ENCODE results near the gene SCNN1A.

SCNN1A gene

GRCh38 chr12:6367969-6368892 is 7.1 kb downstream of the SCNN1A start:
- Mint-ChIP-seq H3K36me3 (no peaks in the 10 kb centered on the region), H3K27ac (peak overlapping the region; percentile 31), H3K27me3 (peaks cover 31 to 33% of the 10 kb centered on the region in 2 donors), H3K9me3 (no peaks in the 10 kb centered on the region), H3K4me1 (peaks cover 7 to 21% of the 10 kb centered on the region in 2 donors), H3K4me3 (no peak overlapping the region)
- peak; percentile 46 to 64 for ATAC-seq (replicated peaks)
- no peak for DNase-seq

- Mint-ChIP-seq H3K36me3 (no peaks in the 10 kb centered on the region), H3K27ac (peak overlapping the region; percentile 1), H3K9me3 (no peaks in the 10 kb centered on the region), H3K4me3 (no peak overlapping the region), H3K27me3 (peaks cover 27 to 30% of the 10 kb centered on the region in 2 donors), H3K4me1 (peaks cover 7 to 21% of the 10 kb centered on the region in 2 donors)
- DNase-seq (peak; percentile 37), ATAC-seq (replicated peaks) (peak; percentile 95)
Measured at GRCh38 chr12:6367065-6367968, 8.0 kb downstream of the SCNN1A start.

GRCh38 chr12:6364044-6364374 is 11.4 kb downstream of the SCNN1A start:
- Mint-ChIP-seq H3K36me3 (no peaks in the 10 kb centered on the region), H3K27ac (no peak overlapping the region), H3K27me3 (peaks cover 32 to 34% of the 10 kb centered on the region in 2 donors), H3K4me3 (peak overlapping the region in 1 of 2 donors; percentile 76), H3K4me1 (peaks cover 8 to 16% of the 10 kb centered on the region in 2 donors), H3K9me3 (no peaks in the 10 kb centered on the region)
- ATAC-seq (replicated peaks) = no peak
- DNase-seq = no peak

- DNase-seq = no peak
- Mint-ChIP-seq H3K4me1 (peaks cover 8 to 10% of the 10 kb centered on the region in 2 donors), H3K27me3 (peaks cover 32 to 39% of the 10 kb centered on the region in 2 donors), H3K27ac (no peak overlapping the region), H3K9me3 (no peaks in the 10 kb centered on the region), H3K4me3 (peak overlapping the region; percentile 62 to 76), H3K36me3 (no peaks in the 10 kb centered on the region)
- peak; percentile 48 to 54 for ATAC-seq (replicated peaks)
Measured at GRCh38 chr12:6363330-6364043, 11.9 kb downstream of the SCNN1A start.

GRCh38 chr12:6363010-6363329 is 12.4 kb downstream of the SCNN1A start:
- H3K4me3 Mint-ChIP-seq = peak overlapping the region in 1 of 2 donors; percentile 76
- H3K27me3 Mint-ChIP-seq = peaks cover 36 to 43% of the 10 kb centered on the region in 2 donors
- H3K27ac Mint-ChIP-seq = no peak overlapping the region
- no peak for ATAC-seq (replicated peaks)
- DNase-seq = no peak
- H3K9me3 Mint-ChIP-seq = no peaks in the 10 kb centered on the region
- no peaks in the 10 kb centered on the region for H3K36me3 Mint-ChIP-seq
- H3K4me1 Mint-ChIP-seq = peaks cover 8 to 10% of the 10 kb centered on the region in 2 donors

GRCh38 chr12:6362403-6362802 is 13.0 kb downstream of the SCNN1A start:
- peaks cover 37 to 48% of the 10 kb centered on the region in 2 donors for H3K27me3 Mint-ChIP-seq
- no peaks in the 10 kb centered on the region for H3K9me3 Mint-ChIP-seq
- H3K27ac Mint-ChIP-seq = no peak overlapping the region
- no peak for DNase-seq
- H3K4me1 Mint-ChIP-seq = peaks cover 4 to 5% of the 10 kb centered on the region in 2 donors
- H3K4me3 Mint-ChIP-seq = no peak overlapping the region
- no peaks in the 10 kb centered on the region for H3K36me3 Mint-ChIP-seq
- no peak for ATAC-seq (replicated peaks)

GRCh38 chr12:6361834-6362233 is 13.5 kb downstream of the SCNN1A start:
- H3K4me3 Mint-ChIP-seq = no peak overlapping the region
- no peak overlapping the region for H3K27ac Mint-ChIP-seq
- no peaks in the 10 kb centered on the region for H3K36me3 Mint-ChIP-seq
- ATAC-seq (replicated peaks) = no peak
- peaks cover 40 to 53% of the 10 kb centered on the region in 2 donors for H3K27me3 Mint-ChIP-seq
- H3K4me1 Mint-ChIP-seq = peaks cover 0 to 2% of the 10 kb centered on the region in 2 donors
- no peaks in the 10 kb centered on the region for H3K9me3 Mint-ChIP-seq
- DNase-seq = no peak

- no peaks in the 10 kb centered on the region for H3K9me3 Mint-ChIP-seq
- no peak overlapping the region for H3K27ac Mint-ChIP-seq
- no peak for ATAC-seq (replicated peaks)
- H3K4me3 Mint-ChIP-seq = no peak overlapping the region
- peaks cover 50 to 63% of the 10 kb centered on the region in 2 donors for H3K27me3 Mint-ChIP-seq
- peaks cover 0 to 2% of the 10 kb centered on the region in 2 donors for H3K4me1 Mint-ChIP-seq
- no peak for DNase-seq
- no peaks in the 10 kb centered on the region for H3K36me3 Mint-ChIP-seq
Measured at GRCh38 chr12:6360578-6361490, 14.5 kb downstream of the SCNN1A start.

GRCh38 chr12:6360080-6360571 is 15.2 kb downstream of the SCNN1A start:
- Mint-ChIP-seq H3K4me1 (peaks cover 0 to 2% of the 10 kb centered on the region in 2 donors), H3K4me3 (no peak overlapping the region), H3K27ac (no peak overlapping the region)

GRCh38 chr12:6358881-6359280 is 16.5 kb downstream of the SCNN1A start:
- ATAC-seq (replicated peaks) = no peak
- no peaks in the 10 kb centered on the region for H3K9me3 Mint-ChIP-seq
- H3K4me1 Mint-ChIP-seq = peaks cover 0 to 2% of the 10 kb centered on the region in 2 donors
- H3K4me3 Mint-ChIP-seq = no peak overlapping the region
- H3K36me3 Mint-ChIP-seq = no peaks in the 10 kb centered on the region
- H3K27me3 Mint-ChIP-seq = peaks cover 63 to 83% of the 10 kb centered on the region in 2 donors
- H3K27ac Mint-ChIP-seq = no peak overlapping the region
- DNase-seq = no peak

More at GRCh38 chr12:6360080-6360571, 15.2 kb downstream of the SCNN1A start:
- Mint-ChIP-seq H3K27me3 (peaks cover 57 to 70% of the 10 kb centered on the region in 2 donors), H3K9me3 (no peaks in the 10 kb centered on the region), H3K36me3 (no peaks in the 10 kb centered on the region)
- DNase-seq (no peak), ATAC-seq (replicated peaks) (peak in 1 of 2 donors; percentile 20)

GRCh38 chr12:6356374-6356820 is 19.0 kb downstream of the SCNN1A start:
- ATAC-seq (replicated peaks) (no peak), DNase-seq (no peak)
- Mint-ChIP-seq H3K27me3 (peaks cover 59 to 79% of the 10 kb centered on the region in 2 donors), H3K9me3 (no peaks in the 10 kb centered on the region), H3K36me3 (no peaks in the 10 kb centered on the region), H3K4me3 (no peak overlapping the region), H3K4me1 (peaks cover 9 to 11% of the 10 kb centered on the region in 2 donors), H3K27ac (no peak overlapping the region)

GRCh38 chr12:6355491-6356373 is 19.6 kb downstream of the SCNN1A start:
- H3K27ac Mint-ChIP-seq = no peak overlapping the region
- no peaks in the 10 kb centered on the region for H3K9me3 Mint-ChIP-seq
- no peaks in the 10 kb centered on the region for H3K36me3 Mint-ChIP-seq
- ATAC-seq (replicated peaks) = no peak
- H3K27me3 Mint-ChIP-seq = peaks cover 53 to 74% of the 10 kb centered on the region in 2 donors
- DNase-seq = no peak
- H3K4me1 Mint-ChIP-seq = peaks cover 9% of the 10 kb centered on the region in 2 donors
- H3K4me3 Mint-ChIP-seq = no peak overlapping the region
